Mesodermal cell (in vitro differentiated cells): ENCODE data around the gene MTRR.

ENCODE experiments used
- H3K27ac ChIP-seq: 2 replicates; pipeline ENCODE4 v1.7.0; 2013; ENCODE audit warnings: mild to moderate bottlenecking, low read depth, low read length, moderate library complexity; ENCODE audit not compliant: severe bottlenecking
- H3K36me3 ChIP-seq: 2 replicates; pipeline ENCODE4 v1.7.1; 2013; ENCODE audit warnings: mild to moderate bottlenecking, low read length, moderate library complexity; ENCODE audit not compliant: control insufficient read depth, insufficient read depth
- H3K4me1 ChIP-seq: one replicate; pipeline ENCODE4 v1.7.1; 2013; ENCODE audit warnings: mild to moderate bottlenecking, low read length; ENCODE audit not compliant: insufficient read depth, control insufficient read depth, poor library complexity, severe bottlenecking
- H3K4me3 ChIP-seq: 2 replicates; pipeline ENCODE4 v1.7.0; 2013; ENCODE audit warnings: low read length, control low read depth, mild to moderate bottlenecking; ENCODE audit not compliant: insufficient read depth, poor library complexity, severe bottlenecking; ENCODE audit errors: extremely low read depth
- H3K9me3 ChIP-seq: 2 replicates; pipeline ENCODE4 v1.7.1; 2013; ENCODE audit warnings: mild to moderate bottlenecking, low read length, moderate library complexity; ENCODE audit not compliant: control insufficient read depth
- WGBS, 2 experiments: methylation state at CpG; one replicate each; pipeline ENCODE4 v1.1.5; 2013; ENCODE audit warnings: missing lambda C conversion rate in 2 of 2; ENCODE audit not compliant: insufficient coverage in 2 of 2; 5-methylcytosine and 5-hydroxymethylcytosine counted together

Gene MTRR

GRCh38 chr5:7875151-7875550, 6.2 kb downstream of the MTRR start:
- no peak overlapping the region for H3K27ac ChIP-seq
- H3K4me3 ChIP-seq = no peak overlapping the region
- H3K9me3 ChIP-seq = no peaks in the 10 kb centered on the region
- 82 to 100% methylated on average over 1 to 3 of the region's 4 CpGs for WGBS, 2 experiments
- peaks cover 72% of the 10 kb centered on the region for H3K36me3 ChIP-seq
- H3K4me1 ChIP-seq = peaks cover 3% of the 10 kb centered on the region

GRCh38 chr5:7876867-7877266, 7.9 kb downstream of the MTRR start:
- Histone ChIP-seq H3K36me3 (peaks cover 81% of the 10 kb centered on the region), H3K27ac (no peak overlapping the region), H3K4me1 (no peaks in the 10 kb centered on the region), H3K9me3 (no peaks in the 10 kb centered on the region), H3K4me3 (no peak overlapping the region)
- WGBS, 2 experiments = 100% methylated on average over 1 to 2 of the region's 3 CpGs

- 88 to 90% methylated on average over 7 to 8 of the region's 9 CpGs for WGBS, 2 experiments
- Histone ChIP-seq H3K36me3 (peaks cover 89% of the 10 kb centered on the region), H3K9me3 (no peaks in the 10 kb centered on the region), H3K4me1 (no peaks in the 10 kb centered on the region), H3K27ac (no peak overlapping the region), H3K4me3 (no peak overlapping the region)
These were observed 8.9 kb downstream of the MTRR start for GRCh38 chr5:7877851-7878250.

GRCh38 chr5:7878381-7878873, 9.5 kb downstream of the MTRR start:
- Histone ChIP-seq H3K4me3 (no peak overlapping the region), H3K4me1 (no peaks in the 10 kb centered on the region), H3K36me3 (peaks cover 88% of the 10 kb centered on the region), H3K9me3 (no peaks in the 10 kb centered on the region), H3K27ac (no peak overlapping the region)

GRCh38 chr5:7881091-7881490, 12.1 kb downstream of the MTRR start:
- H3K36me3 ChIP-seq = peaks cover 89% of the 10 kb centered on the region
- WGBS, 2 experiments = 88 to 89% methylated on average over 1 to 4 of the region's 4 CpGs
- H3K27ac ChIP-seq = no peak overlapping the region

GRCh38 chr5:7881816-7882215, 12.9 kb downstream of the MTRR start:
- 94 to 100% methylated on average over 2 of the region's 2 CpGs for WGBS, 2 experiments
- no peaks in the 10 kb centered on the region for H3K4me1 ChIP-seq
- peaks cover 85% of the 10 kb centered on the region for H3K36me3 ChIP-seq

More at GRCh38 chr5:7881091-7881490, 12.1 kb downstream of the MTRR start:
- Histone ChIP-seq H3K4me3 (no peak overlapping the region), H3K4me1 (no peaks in the 10 kb centered on the region), H3K9me3 (no peaks in the 10 kb centered on the region)

GRCh38 chr5:7882926-7883325, 14.0 kb downstream of the MTRR start:
- Histone ChIP-seq H3K4me1 (no peaks in the 10 kb centered on the region), H3K27ac (no peak overlapping the region), H3K9me3 (no peaks in the 10 kb centered on the region), H3K36me3 (peaks cover 76% of the 10 kb centered on the region), H3K4me3 (no peak overlapping the region)
- WGBS, 2 experiments = 92 to 100% methylated on average over 2 to 3 of the region's 4 CpGs

More at GRCh38 chr5:7881816-7882215, 12.9 kb downstream of the MTRR start:
- Histone ChIP-seq H3K9me3 (no peaks in the 10 kb centered on the region), H3K27ac (no peak overlapping the region), H3K4me3 (no peak overlapping the region)

- Histone ChIP-seq H3K4me1 (no peaks in the 10 kb centered on the region), H3K9me3 (no peaks in the 10 kb centered on the region), H3K27ac (no peak overlapping the region), H3K4me3 (no peak overlapping the region), H3K36me3 (peaks cover 74% of the 10 kb centered on the region)
- WGBS, 2 experiments = 100% methylated on average over 2 of the region's 5 CpGs; no CpG with 5 or more reads in 1 of the 2 experiments
These were observed 15.7 kb downstream of the MTRR start for GRCh38 chr5:7884491-7885267.

- H3K4me3 ChIP-seq = no peak overlapping the region
- no peak overlapping the region for H3K27ac ChIP-seq
- WGBS, 2 experiments = 100% methylated on average over 1 of the region's 7 CpGs; no CpG with 5 or more reads in 1 of the 2 experiments
- H3K4me1 ChIP-seq = no peaks in the 10 kb centered on the region
- H3K36me3 ChIP-seq = peaks cover 66% of the 10 kb centered on the region
- H3K9me3 ChIP-seq = no peaks in the 10 kb centered on the region
These were observed 18.0 kb downstream of the MTRR start for GRCh38 chr5:7886849-7887475.

- Histone ChIP-seq H3K4me1 (no peaks in the 10 kb centered on the region), H3K36me3 (peaks cover 67% of the 10 kb centered on the region)
- 89 to 100% methylated on average over 6 to 9 of the region's 9 CpGs for WGBS, 2 experiments
These were observed 20.0 kb downstream of the MTRR start for GRCh38 chr5:7888901-7889300.

GRCh38 chr5:7894439-7894838, 25.5 kb downstream of the MTRR start:
- Histone ChIP-seq H3K4me3 (no peak overlapping the region), H3K4me1 (no peaks in the 10 kb centered on the region), H3K9me3 (no peaks in the 10 kb centered on the region), H3K36me3 (peaks cover 83% of the 10 kb centered on the region), H3K27ac (no peak overlapping the region)
- WGBS, 2 experiments = 100% methylated on average over 1 to 3 of the region's 5 CpGs

More at GRCh38 chr5:7888901-7889300, 20.0 kb downstream of the MTRR start:
- no peak overlapping the region for H3K4me3 ChIP-seq
- no peak overlapping the region for H3K27ac ChIP-seq
- no peaks in the 10 kb centered on the region for H3K9me3 ChIP-seq
